Testis (tissue), 2 donors: ENCODE data around the gene MRPL21.

Experiments used
- POLR2A ChIP-seq: fragments of 450-650 bp; IDR thresholded peaks from one replicate; pipeline ENCODE4 v1.6.1; 2017; ENCODE audit warnings: antibody characterized with exemption, mild to moderate bottlenecking, moderate library complexity
- TF ChIP-seq, protein P1 (sequence below), 3 experiments: fragments of 450-650 bp in 2 of 3; fragments of 200-600 bp in 1 of 3; sonication (generic) in 1 of 3; IDR thresholded peaks; one replicate each; pipeline ENCODE4 v1.5.1; 2016 to 2019; ENCODE audit warnings: antibody characterized with exemption in 3 of 3, mild to moderate bottlenecking in 2 of 3, moderate library complexity in 1 of 3

DNA sequence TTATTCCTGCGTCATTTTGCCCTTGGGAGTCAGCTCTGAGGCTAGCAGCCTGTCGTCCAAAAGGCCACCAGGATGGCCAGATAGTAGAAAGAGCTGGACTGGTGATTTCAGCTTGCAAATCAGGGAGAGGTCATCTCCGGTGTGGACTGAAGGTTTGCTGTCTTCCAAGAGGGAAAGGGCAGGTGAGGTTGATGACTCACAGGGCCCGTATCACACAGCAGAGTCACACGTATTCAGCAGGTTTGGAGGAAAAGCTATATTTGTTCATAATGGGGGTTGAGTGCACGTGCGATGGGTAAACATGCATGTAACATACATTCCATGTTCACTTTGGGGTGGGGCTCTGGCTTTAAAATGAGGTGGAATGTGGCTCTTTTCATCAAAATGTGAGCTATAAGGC lies 25.6 kb downstream of the MRPL21 start:
- TF ChIP-seq, protein P1, sequence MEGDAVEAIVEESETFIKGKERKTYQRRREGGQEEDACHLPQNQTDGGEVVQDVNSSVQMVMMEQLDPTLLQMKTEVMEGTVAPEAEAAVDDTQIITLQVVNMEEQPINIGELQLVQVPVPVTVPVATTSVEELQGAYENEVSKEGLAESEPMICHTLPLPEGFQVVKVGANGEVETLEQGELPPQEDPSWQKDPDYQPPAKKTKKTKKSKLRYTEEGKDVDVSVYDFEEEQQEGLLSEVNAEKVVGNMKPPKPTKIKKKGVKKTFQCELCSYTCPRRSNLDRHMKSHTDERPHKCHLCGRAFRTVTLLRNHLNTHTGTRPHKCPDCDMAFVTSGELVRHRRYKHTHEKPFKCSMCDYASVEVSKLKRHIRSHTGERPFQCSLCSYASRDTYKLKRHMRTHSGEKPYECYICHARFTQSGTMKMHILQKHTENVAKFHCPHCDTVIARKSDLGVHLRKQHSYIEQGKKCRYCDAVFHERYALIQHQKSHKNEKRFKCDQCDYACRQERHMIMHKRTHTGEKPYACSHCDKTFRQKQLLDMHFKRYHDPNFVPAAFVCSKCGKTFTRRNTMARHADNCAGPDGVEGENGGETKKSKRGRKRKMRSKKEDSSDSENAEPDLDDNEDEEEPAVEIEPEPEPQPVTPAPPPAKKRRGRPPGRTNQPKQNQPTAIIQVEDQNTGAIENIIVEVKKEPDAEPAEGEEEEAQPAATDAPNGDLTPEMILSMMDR (IDR thresholded peaks at IDR 0.05), result no peak
- TF ChIP-seq POLR2A, result no peak
